Astrocyte of the spinal cord (primary cell): ENCODE measurements around the gene CDC42.
A peak's percentile ranks its signal among the peaks of the same experiment; 100 is the strongest.
"Not testable (repeated sequence)": the region's sequence is repeated elsewhere in the genome, so short reads cannot be mapped to it uniquely, and the experiment has no call there.

Source experiments
- DNase-seq: peaks from one replicate; pipeline ENCODE4 v3.0.0; 2011; ENCODE audit warnings: low read depth, low spot score
- H3K4me3 ChIP-seq: 2 replicates; pipeline ENCODE4 v1.5.1; 2011; ENCODE audit warnings: low read depth, mild to moderate bottlenecking, low read length, moderate library complexity
- in situ Hi-C: cut with HindIII; loops from 2 replicates; pipeline ENCODE4 v1.10.0; 2017; ENCODE audit warnings: low sequenced_read_pairs
- TF ChIP-seq, protein P1 (sequence below): IDR thresholded peaks from 2 replicates; pipeline ENCODE4 v1.5.1; 2012; ENCODE audit warnings: low read depth, mild to moderate bottlenecking, low read length, inconsistent platforms

CDC42 gene

DNA sequence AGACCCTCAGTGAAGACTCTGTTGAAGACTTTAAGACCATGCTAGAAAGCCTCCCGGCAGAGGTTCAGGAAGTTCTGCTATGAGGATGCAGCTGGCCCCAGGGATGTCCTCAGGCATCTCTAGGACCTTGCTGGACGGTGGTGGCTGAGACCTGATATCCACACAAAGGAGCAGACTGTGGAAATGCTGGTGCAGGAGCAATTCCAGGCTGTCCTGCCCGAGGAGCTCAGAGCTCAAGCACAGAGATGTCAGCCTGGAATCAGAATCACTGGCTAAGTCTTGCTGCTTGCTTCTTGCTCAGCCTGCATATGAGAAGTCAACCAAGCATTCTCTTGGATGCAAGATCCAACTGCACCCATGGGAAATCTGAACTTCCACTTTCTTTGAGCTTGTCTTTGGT lies 22.0 kb upstream of the CDC42 start:
- no peak overlapping the region for H3K4me3 ChIP-seq
- TF ChIP-seq, protein P1, sequence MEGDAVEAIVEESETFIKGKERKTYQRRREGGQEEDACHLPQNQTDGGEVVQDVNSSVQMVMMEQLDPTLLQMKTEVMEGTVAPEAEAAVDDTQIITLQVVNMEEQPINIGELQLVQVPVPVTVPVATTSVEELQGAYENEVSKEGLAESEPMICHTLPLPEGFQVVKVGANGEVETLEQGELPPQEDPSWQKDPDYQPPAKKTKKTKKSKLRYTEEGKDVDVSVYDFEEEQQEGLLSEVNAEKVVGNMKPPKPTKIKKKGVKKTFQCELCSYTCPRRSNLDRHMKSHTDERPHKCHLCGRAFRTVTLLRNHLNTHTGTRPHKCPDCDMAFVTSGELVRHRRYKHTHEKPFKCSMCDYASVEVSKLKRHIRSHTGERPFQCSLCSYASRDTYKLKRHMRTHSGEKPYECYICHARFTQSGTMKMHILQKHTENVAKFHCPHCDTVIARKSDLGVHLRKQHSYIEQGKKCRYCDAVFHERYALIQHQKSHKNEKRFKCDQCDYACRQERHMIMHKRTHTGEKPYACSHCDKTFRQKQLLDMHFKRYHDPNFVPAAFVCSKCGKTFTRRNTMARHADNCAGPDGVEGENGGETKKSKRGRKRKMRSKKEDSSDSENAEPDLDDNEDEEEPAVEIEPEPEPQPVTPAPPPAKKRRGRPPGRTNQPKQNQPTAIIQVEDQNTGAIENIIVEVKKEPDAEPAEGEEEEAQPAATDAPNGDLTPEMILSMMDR: no peak
- DNase-seq: no peak
- in situ Hi-C loops: no loop called here

DNA sequence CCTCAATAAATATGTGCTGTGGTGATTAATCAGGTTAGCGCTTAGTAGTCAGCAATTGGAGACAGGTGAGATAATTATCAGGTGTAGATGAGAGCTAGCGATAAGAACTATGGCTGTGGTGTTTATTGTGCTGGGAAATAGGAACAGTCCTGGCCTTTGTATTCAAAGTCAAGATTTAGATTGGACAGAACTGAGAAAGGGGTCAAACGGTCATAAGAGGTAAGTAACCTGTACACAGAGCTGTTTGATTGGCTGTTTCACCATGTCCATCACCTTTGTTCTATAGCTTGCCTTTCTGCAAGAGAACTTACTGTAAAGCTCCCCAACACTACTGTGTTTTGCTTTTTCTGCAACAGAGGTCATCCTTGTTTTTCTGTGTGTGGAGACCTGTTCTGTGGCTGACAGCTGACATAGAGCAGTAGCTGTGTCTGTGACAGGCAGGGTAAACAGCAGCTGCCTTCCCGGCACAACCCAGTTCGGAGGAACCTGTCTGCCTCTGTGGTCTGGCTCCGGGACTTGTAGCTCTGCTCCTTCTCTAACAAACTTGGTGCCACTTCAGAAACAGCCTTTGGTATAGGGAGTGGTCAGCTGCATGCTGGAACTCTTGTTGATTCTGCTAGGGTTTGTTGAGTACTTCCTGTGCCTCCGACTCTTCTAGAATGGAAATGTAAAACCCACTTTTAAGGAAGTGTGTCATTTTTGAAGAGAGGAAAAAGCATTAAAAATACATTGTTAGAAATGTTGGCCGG lies 21.1 kb upstream of the CDC42 start:
- DNase-seq: no peak
- TF ChIP-seq, protein P1: no peak
- no peak overlapping the region for H3K4me3 ChIP-seq
- in situ Hi-C loops: no loop called here

DNA sequence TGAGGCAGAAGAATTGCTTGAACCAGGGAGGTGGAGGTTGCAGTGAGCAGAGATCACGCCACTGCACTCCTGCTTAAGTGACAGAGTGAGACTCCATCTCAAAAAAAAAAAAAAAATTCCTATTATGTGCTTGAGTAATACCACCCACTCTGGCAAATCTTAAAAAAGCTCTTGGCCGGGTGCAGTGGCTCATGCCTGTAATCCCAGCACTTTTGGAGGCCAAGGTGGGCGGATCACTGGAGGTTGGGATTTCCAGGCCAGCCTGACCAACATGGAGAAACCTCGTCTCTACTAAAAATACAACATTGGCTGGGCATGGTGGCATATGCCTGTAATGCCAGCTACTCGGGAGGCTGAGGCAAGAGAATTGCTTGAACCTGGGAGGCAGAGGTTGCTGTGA lies 17.7 kb upstream of the CDC42 start:
- H3K4me3 ChIP-seq, DNase-seq, in situ Hi-C loops: not testable (repeated sequence)

DNA sequence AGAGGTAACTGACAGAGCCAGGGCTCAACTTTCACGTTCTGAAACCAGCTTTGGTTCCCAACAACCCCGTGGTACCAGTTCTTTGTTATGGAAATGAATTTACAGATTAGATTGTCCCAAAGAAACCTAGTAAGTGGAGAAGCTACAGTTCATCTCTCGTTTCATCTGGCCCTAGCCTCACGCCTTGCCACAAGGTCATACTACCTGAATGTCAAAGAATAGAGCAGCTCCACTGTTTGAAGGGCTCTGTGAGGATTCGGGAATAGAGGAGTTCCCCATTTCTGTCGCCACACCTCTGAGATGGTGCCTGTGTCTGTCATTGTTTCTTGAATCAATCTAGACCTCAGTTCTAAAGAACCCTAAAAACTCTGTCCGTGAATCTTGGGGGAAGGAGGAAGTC lies 15.0 kb upstream of the CDC42 start:
- no peak for DNase-seq
- TF ChIP-seq, protein P1: no peak
- no peak overlapping the region for H3K4me3 ChIP-seq
- in situ Hi-C loops: no loop called here

DNA sequence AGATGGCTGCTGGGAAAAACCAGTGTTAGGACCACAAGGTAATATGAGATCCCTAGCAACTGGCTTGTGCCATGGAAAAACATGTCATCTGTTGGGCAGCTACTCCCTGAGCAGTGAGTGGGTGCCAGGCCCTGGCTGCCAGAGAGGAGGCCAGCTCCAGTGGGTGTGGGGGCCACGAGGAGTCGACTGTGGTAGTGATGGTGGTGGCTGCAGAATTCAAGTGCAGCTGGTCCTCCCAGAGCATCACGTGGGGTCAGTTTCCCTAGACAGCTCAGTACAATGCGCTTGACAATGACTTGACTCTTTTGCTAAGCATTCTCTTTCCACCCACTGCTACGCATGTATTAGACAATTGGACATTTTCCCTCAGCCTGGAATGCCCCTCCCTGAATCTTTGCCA lies 14.5 kb upstream of the CDC42 start:
- TF ChIP-seq, protein P1: no peak
- no peak for DNase-seq
- in situ Hi-C loops: no loop called here
- no peak overlapping the region for H3K4me3 ChIP-seq

DNA sequence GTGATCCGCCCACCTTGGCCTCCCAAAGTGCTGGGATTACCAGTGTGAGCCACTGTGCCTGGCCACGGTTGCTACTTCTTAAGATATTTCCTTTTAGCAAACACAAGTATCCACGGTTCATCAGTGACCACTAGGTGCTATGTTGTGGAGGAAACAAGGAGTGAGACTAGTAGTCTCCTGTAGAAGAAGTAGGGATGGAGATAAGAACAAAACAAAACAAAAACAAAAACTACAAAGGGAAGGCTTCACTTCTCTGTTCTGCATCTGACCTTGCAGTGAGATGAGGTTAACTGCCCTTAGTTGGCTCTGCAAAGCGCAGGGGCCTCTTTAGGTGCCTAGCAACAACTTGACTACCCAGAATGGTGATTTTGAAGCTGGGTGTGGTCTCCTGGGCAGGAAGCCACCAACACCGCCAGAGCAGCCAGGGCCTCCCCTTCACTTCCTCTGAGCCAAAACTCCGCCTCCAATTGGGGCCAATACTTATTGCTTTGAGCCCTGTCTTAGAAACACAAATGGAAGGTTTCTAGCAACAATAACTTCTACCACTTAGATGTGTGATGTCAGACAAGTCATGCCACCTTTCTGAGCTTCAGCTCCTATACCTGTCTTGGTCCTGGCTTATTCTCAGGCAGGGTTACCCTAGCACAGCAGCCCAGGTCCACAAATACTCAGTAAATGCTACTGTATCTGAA lies 12.8 kb upstream of the CDC42 start:
- no peak overlapping the region for H3K4me3 ChIP-seq
- peak; percentile 55 for DNase-seq
- TF ChIP-seq, protein P1: no peak
- in situ Hi-C loops: no loop called here

DNA sequence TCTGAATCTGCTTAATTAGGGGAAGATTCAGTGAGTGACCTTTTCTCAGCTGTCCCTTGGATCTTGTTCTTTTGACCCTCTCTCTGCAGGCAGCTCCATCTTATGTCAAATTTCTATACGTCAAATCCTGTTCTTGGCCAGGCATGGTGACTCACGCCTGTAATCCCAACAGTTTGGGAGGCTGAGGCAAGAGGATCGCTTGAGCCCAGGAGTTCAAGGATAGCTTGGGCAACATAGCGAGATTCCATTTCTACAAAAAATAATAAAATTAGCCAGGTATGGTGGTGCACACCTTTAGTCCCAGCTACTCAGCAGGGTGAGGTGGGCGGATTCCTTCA lies 12.3 kb upstream of the CDC42 start:
- no peak overlapping the region for H3K4me3 ChIP-seq
- DNase-seq: no peak
- in situ Hi-C loops: no loop called here
- TF ChIP-seq, protein P1: no peak
